HepG2 (cell line): ENCODE data around the gene EPB41L4A. TPM values are rescaled to one million over a fixed set of nuclear protein-coding genes. Genes with fewer than 3 reads are reported as not detected.
A peak's percentile ranks its signal among the peaks of the same experiment; 100 is the strongest.

Experiments
- ATAC-seq: fragments of 200-7000 bp; cut with Tn5 transposase; 3 replicates; pipeline ENCODE4 v1.9.1; 2020; ENCODE audit warnings: mild to moderate bottlenecking, moderate library complexity
- BruUV-seq: library from RNA; stranded (reverse); fragments of 400-500 nt; replicated peaks from 2 replicates; lab custom pipeline; 2021; lab: Mats Ljungman, UMichigan
- CTCF ChIA-PET: fragments of 300-600 bp; formaldehyde crosslinking; extraction: SDS; loops from one replicate; lab custom pipeline; 2021; ENCODE audit warnings: low total read pairs, inconsistent platforms, low intra/inter-chr PET ratio; lab: Yijun Ruan, JAX
- POLR2A ChIA-PET: fragments of 350-600 bp; sonication (Branson Sonifier 250); formaldehyde crosslinking; loops from one replicate; lab custom pipeline; 2020; ENCODE audit warnings: antibody characterized with exemption, inconsistent platforms; lab: Yijun Ruan, JAX
- DNase-seq: peaks from one replicate; pipeline ENCODE4 v3.0.0-alpha.2; 2015; ENCODE audit warnings: low spot score
- FAIRE-seq: peaks from 3 replicates; lab custom pipeline; 2011; peaks lifted over from hg19 to GRCh38; lab: Jason Lieb, UNC
- H2AFZ ChIP-seq: one replicate; pipeline ENCODE4 v1.6.1; 2011; ENCODE audit warnings: low read length, inconsistent platforms
- H3K27ac ChIP-seq: fragments of 300-600 bp; 3 replicates; pipeline ENCODE4 v1.8.0; 2011; ENCODE audit warnings: mixed run types, mild to moderate bottlenecking, mixed read lengths, low read length, inconsistent platforms; ENCODE audit not compliant: insufficient read depth; ENCODE audit errors: extremely low read length
- H3K27me3 ChIP-seq, 2 experiments: fragments of 200-600 bp in 1 of 2; 2 replicates in 1 of 2; 3 replicates in 1 of 2; pipeline versions ENCODE4 v1.6.0 to v1.8.0; 2011; ENCODE audit warnings: low read length in 2 of 2, mild to moderate bottlenecking in 2 of 2, moderate library complexity in 2 of 2, inconsistent platforms in 1 of 2; ENCODE audit not compliant: insufficient read depth in 2 of 2, control insufficient read depth in 1 of 2
- H3K36me3 ChIP-seq, 2 experiments: fragments of 200-600 bp in 1 of 2; replicated peaks in 1 of 2; 2 replicates in 1 of 2; 3 replicates in 1 of 2; pipeline versions ENCODE4 v1.5.1 to v1.8.0; 2011; ENCODE audit warnings: low read length in 2 of 2, inconsistent platforms in 1 of 2; ENCODE audit not compliant: insufficient read depth in 2 of 2, control insufficient read depth in 1 of 2
- H3K4me1 ChIP-seq: 2 replicates; pipeline ENCODE4 v1.5.1; 2012; ENCODE audit warnings: low read length, inconsistent platforms; ENCODE audit not compliant: insufficient read depth
- H3K4me2 ChIP-seq: 2 replicates; pipeline ENCODE4 v1.6.0; 2011; ENCODE audit warnings: low read depth, low read length, inconsistent platforms
- H3K4me3 ChIP-seq, 3 experiments: fragments of 200-600 bp in 1 of 3; sonication (generic), shearing (Covaris generic) in 1 of 3; replicated peaks in 1 of 3; 2 replicates each; pipeline ENCODE4 v1.5.1; 2011 to 2016; ENCODE audit warnings: low read length in 3 of 3, inconsistent platforms in 2 of 3, low read depth in 2 of 3, mild to moderate bottlenecking in 2 of 3, control low read depth in 1 of 3, mixed read lengths in 1 of 3; ENCODE audit not compliant: insufficient read depth in 1 of 3
- H3K79me2 ChIP-seq: one replicate; pipeline ENCODE4 v1.6.1; 2011; ENCODE audit warnings: low read length, inconsistent platforms; ENCODE audit not compliant: insufficient read depth
- H3K9ac ChIP-seq: 2 replicates; pipeline ENCODE4 v1.6.0; 2011; ENCODE audit warnings: mild to moderate bottlenecking, low read depth, low read length, inconsistent platforms; ENCODE audit not compliant: insufficient read depth
- H3K9me3 ChIP-seq: 2 replicates; pipeline ENCODE4 v1.5.1; 2012; ENCODE audit warnings: mild to moderate bottlenecking, low read length
- H4K20me1 ChIP-seq: 2 replicates; pipeline ENCODE4 v1.6.0; 2011; ENCODE audit warnings: inconsistent platforms, mild to moderate bottlenecking, low read length, moderate library complexity; ENCODE audit not compliant: insufficient read depth
- ELF4 ChIP-seq: sonication (generic); formaldehyde crosslinking; IDR thresholded peaks from 2 replicates; pipeline ENCODE4 v1.5.0; 2020; ENCODE audit warnings: missing genetic modification reagents, mild to moderate bottlenecking, moderate library complexity, borderline replicate concordance
- HMGXB4 ChIP-seq, 2 experiments: sonication (generic) in 1 of 2; formaldehyde crosslinking in 1 of 2; IDR thresholded peaks; 2 replicates each; pipeline versions ENCODE4 v1.4.0 to v1.6.1; 2018 to 2020; ENCODE audit warnings: missing genetic modification reagents in 2 of 2, borderline replicate concordance in 1 of 2, low read depth in 1 of 2, mild to moderate bottlenecking in 1 of 2, missing biosample characterization in 1 of 2
- HOMEZ ChIP-seq: IDR thresholded peaks from 2 replicates; pipeline ENCODE4 v1.6.1; 2016; ENCODE audit warnings: low read depth
- LCORL ChIP-seq, 2 experiments: fragments of 450-650 bp in 1 of 2; sonication (generic) in 1 of 2; formaldehyde crosslinking in 1 of 2; IDR thresholded peaks; 2 replicates each; pipeline versions ENCODE4 v1.5.0 to v1.6.1; 2017 to 2020; ENCODE audit warnings: antibody characterized with exemption in 1 of 2, missing genetic modification reagents in 1 of 2
- ONECUT2 ChIP-seq: sonication (generic); formaldehyde crosslinking; IDR thresholded peaks from 2 replicates; pipeline ENCODE4 v1.4.0; 2020; ENCODE audit warnings: missing genetic modification reagents
- TAF15 ChIP-seq: fragments of 200-400 bp; formaldehyde crosslinking; IDR thresholded peaks from one replicate; pipeline ENCODE4 v1.6.1; 2018; ENCODE audit warnings: mild to moderate bottlenecking, low read depth, low read length; ENCODE audit not compliant: poor library complexity, severe bottlenecking
- ZNF180 ChIP-seq: sonication (generic); formaldehyde crosslinking; IDR thresholded peaks from 2 replicates; pipeline ENCODE4 v1.4.0; 2020; ENCODE audit warnings: low read depth, missing genetic modification reagents, borderline replicate concordance
- ZNF30 ChIP-seq: sonication (generic); formaldehyde crosslinking; IDR thresholded peaks from 2 replicates; pipeline ENCODE4 v1.5.0; 2020; ENCODE audit warnings: mild to moderate bottlenecking, missing genetic modification reagents
- ZNF33B ChIP-seq: sonication (generic); formaldehyde crosslinking; IDR thresholded peaks from 2 replicates; pipeline ENCODE4 v1.5.1; 2020; ENCODE audit warnings: mild to moderate bottlenecking, missing genetic modification reagents
- ZNF639 ChIP-seq: conservative IDR thresholded peaks from 2 replicates; pipeline ENCODE4 v1.6.1; 2018; ENCODE audit warnings: missing genetic modification reagents
- ZNF747 ChIP-seq: sonication (generic); formaldehyde crosslinking; IDR thresholded peaks from 2 replicates; pipeline ENCODE4 v1.8.1; 2023; ENCODE audit warnings: missing genetic modification reagents, mild to moderate bottlenecking, borderline replicate concordance
- ZNF780A ChIP-seq: sonication (generic); formaldehyde crosslinking; IDR thresholded peaks from 2 replicates; pipeline ENCODE4 v1.8.0; 2022; ENCODE audit warnings: mild to moderate bottlenecking, missing genetic modification reagents, moderate library complexity
- WGBS: methylation state at CpG from one replicate; pipeline ENCODE4 v1.1.6; 2017; ENCODE audit warnings: low lambda C conversion rate; 5-methylcytosine and 5-hydroxymethylcytosine counted together
- in situ Hi-C: cut with HindIII; loops from 2 replicates; pipeline ENCODE4 v1.10.0; 2017; ENCODE audit warnings: low pct_unique_long_range_greater_than_20kb; ENCODE audit not compliant: extremely low pct_ligation_motif_present
- intact Hi-C: fragments of 100-400 bp; cut with micrococcal nuclease; formaldehyde crosslinking; loops from one replicate; pipeline ENCODE4 v1.10.0; 2022; ENCODE audit not compliant: unreplicated experiment
- polyA plus RNA-seq, 8 experiments: library from polyadenylated mRNA; depleted of rRNA in 3 of 8; stranded (reverse) in 7 of 8; unstranded in 1 of 8; fragments of >200 nt; fragmentation: Illumina TruSeq in 4 of 8; extraction: Trizol in 4 of 8; gene quantifications; 2 replicates each; pipeline versions ENCODE4 v1.2.1 to v1.2.3, GENCODE V29; 2011 to 2016; ENCODE audit warnings: low read depth in 4 of 8, missing spikeins in 1 of 8, mixed read lengths in 1 of 8; ENCODE audit not compliant: insufficient read depth in 1 of 8
- total RNA-seq, 5 experiments: library from RNA; depleted of rRNA; stranded (reverse); fragments of >200 nt; fragmentation: Illumina TruSeq; extraction: Trizol; gene quantifications; 2 replicates each; pipeline ENCODE4 v1.2.3, GENCODE V29; 2016; ENCODE audit warnings: low read depth in 1 of 5
- TF ChIP-seq, protein P1 (sequence below): sonication (generic); formaldehyde crosslinking; IDR thresholded peaks from 2 replicates; pipeline ENCODE4 v1.5.1; 2020; ENCODE audit warnings: missing genetic modification reagents, mild to moderate bottlenecking, borderline replicate concordance

Gene EPB41L4A
- total and polyA plus RNA-seq, 2 of the 13 experiments (the other 11 are each of a cell fraction or from before 2014, with no cell fraction given): 0.07 TPM; not detected in 1

DNA sequence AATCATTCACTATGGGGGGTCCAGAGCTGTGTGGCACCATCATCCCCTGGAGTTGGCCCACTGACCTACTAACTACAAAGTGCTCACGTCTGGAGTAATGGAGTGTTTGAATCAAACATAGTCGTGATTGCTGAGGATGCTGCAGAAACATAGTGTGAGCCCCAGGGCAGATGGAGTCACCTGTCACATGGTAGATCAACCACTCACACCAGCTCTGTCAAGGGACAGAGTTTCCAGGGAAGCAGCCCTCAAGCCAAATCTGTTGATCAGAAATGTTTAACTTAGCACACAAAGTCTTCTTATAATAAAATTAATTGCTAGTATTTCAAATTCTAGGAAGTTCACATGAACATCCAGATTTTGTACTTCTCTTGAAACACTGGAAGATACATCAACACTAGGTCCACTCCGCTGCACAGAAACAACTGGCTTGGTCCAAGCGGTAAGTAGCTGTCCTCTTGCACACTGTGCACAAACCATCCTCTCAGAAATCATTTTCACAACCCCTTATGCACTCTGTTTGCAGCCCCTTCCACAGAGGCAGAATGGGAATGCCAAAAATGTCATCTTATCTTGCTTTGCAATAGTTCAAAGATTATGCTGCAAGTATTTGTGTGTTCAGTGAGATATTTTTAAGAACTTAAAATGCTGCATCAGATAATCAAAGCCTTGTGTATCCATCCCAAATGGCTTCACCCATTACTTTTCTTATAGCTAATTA is 191.0 kb downstream of the EPB41L4A start:
- FAIRE-seq: no peak
- Histone ChIP-seq H3K9me3 (no peaks in the 10 kb centered on the region), H3K4me1 (no peaks in the 10 kb centered on the region), H4K20me1 (no peaks in the 10 kb centered on the region), H3K27ac (no peak overlapping the region), H2AFZ (no peak overlapping the region), H3K79me2 (no peaks in the 10 kb centered on the region), H3K4me3 (no peak overlapping the region), H3K4me2 (no peak overlapping the region), H3K27me3 (no peaks in the 10 kb centered on the region), H3K36me3 (no peaks in the 10 kb centered on the region), H3K9ac (no peak overlapping the region)
- BruUV-seq: no TSS peak
- DNase-seq: peak; percentile 1
- in situ Hi-C loops: no loop called here
- ATAC-seq: peak; percentile 45; the same call in 1 of the 3 replicates
- ChIA-PET CTCF (no interaction called here), POLR2A (no interaction called here)
- 6% methylated on average over 2 of the region's 4 CpGs for WGBS
- intact Hi-C loops: no loop called here
- TF ChIP-seq ONECUT2 (CRISPR knock-in tag) (no peak), ZNF30 (no peak), LCORL (IDR thresholded peaks at IDR 0.05) (no peak), LCORL (CRISPR knock-in tag; IDR thresholded peaks at IDR 0.05) (no peak), ZNF33B (CRISPR knock-in tag) (no peak), ZNF780A (CRISPR knock-in tag) (no peak), TAF15 (no peak), ELF4 (CRISPR knock-in tag) (no peak), ZNF180 (CRISPR knock-in tag) (no peak), ZNF747 (CRISPR knock-in tag) (no peak), HMGXB4 (CRISPR knock-in tag; IDR thresholded peaks at IDR 0.05; ENCODE audit: borderline replicate concordance in 1 of 2, low read depth in 1 of 2) (no peak), HOMEZ (CRISPR knock-in tag) (no peak), ZNF639 (CRISPR knock-in tag) (no peak)
- TF ChIP-seq, protein P1, sequence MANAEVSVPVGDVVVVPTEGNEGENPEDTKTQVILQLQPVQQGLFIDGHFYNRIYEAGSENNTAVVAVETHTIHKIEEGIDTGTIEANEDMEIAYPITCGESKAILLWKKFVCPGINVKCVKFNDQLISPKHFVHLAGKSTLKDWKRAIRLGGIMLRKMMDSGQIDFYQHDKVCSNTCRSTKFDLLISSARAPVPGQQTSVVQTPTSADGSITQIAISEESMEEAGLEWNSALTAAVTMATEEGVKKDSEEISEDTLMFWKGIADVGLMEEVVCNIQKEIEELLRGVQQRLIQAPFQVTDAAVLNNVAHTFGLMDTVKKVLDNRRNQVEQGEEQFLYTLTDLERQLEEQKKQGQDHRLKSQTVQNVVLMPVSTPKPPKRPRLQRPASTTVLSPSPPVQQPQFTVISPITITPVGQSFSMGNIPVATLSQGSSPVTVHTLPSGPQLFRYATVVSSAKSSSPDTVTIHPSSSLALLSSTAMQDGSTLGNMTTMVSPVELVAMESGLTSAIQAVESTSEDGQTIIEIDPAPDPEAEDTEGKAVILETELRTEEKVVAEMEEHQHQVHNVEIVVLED (CRISPR knock-in tag): no peak
